GM18505 (cell line): ENCODE data around the gene CMYA5.
"Not testable (repeated sequence)": the region's sequence is repeated elsewhere in the genome, so short reads cannot be mapped to it uniquely, and the experiment has no call there.

Source experiments
- ATAC-seq: cut with Tn5 transposase; IDR thresholded peaks from one replicate; pipeline ENCODE4 v1.9.1; 2021; ENCODE audit not compliant: unreplicated experiment
- POLR2A ChIP-seq: IDR thresholded peaks from 4 replicates; pipeline ENCODE4 v1.6.1; 2011; ENCODE audit warnings: borderline replicate concordance; ENCODE audit not compliant: insufficient read depth, insufficient read length; ENCODE audit errors: extremely low read depth

Gene CMYA5

GRCh38 chr5:79689541-79690466 is at the start of gene CMYA5:
Gene CMYA5 (plus strand): TSS chr5:79689836. CDS start chr5:79689908, 72 bp downstream.
- no peak for TF ChIP-seq POLR2A
- no peak for ATAC-seq

- TF ChIP-seq POLR2A, result no peak
- no peak for ATAC-seq
Observed at GRCh38 chr5:79640571-79641055, 49.0 kb upstream of the CMYA5 start.

- ATAC-seq, result no peak
- no peak for TF ChIP-seq POLR2A
Observed at GRCh38 chr5:79641414-79641813, 48.2 kb upstream of the CMYA5 start.

- ATAC-seq, result no peak
- no peak for TF ChIP-seq POLR2A
Observed at GRCh38 chr5:79642210-79642609, 47.4 kb upstream of the CMYA5 start.

GRCh38 chr5:79653843-79654242 is 35.8 kb upstream of the CMYA5 start:
- TF ChIP-seq POLR2A, result no peak
- no peak for ATAC-seq

- no peak for ATAC-seq
- TF ChIP-seq POLR2A, result no peak
Observed at GRCh38 chr5:79663212-79663611, 26.4 kb upstream of the CMYA5 start.

- no peak for ATAC-seq
Observed at GRCh38 chr5:79666758-79667157, 22.9 kb upstream of the CMYA5 start.

GRCh38 chr5:79672392-79672791 is 17.2 kb upstream of the CMYA5 start:
- no peak for ATAC-seq
- no peak for TF ChIP-seq POLR2A

More at GRCh38 chr5:79666758-79667157, 22.9 kb upstream of the CMYA5 start:
- TF ChIP-seq POLR2A, result no peak

GRCh38 chr5:79676354-79676753 is 13.3 kb upstream of the CMYA5 start:
- ATAC-seq, result not testable (repeated sequence)

GRCh38 chr5:79682102-79682501 is 7.5 kb upstream of the CMYA5 start:
- ATAC-seq, result not testable (repeated sequence)

- no peak for TF ChIP-seq POLR2A
- ATAC-seq, result no peak
Observed at GRCh38 chr5:79684782-79685181, 4.9 kb upstream of the CMYA5 start.

GRCh38 chr5:79685627-79686026 is 4.0 kb upstream of the CMYA5 start:
- ATAC-seq, result no peak
- TF ChIP-seq POLR2A, result no peak

- no peak for TF ChIP-seq POLR2A
- no peak for ATAC-seq
Observed at GRCh38 chr5:79686799-79687198, 2.8 kb upstream of the CMYA5 start.

- TF ChIP-seq POLR2A, result no peak
- no peak for ATAC-seq
Observed at GRCh38 chr5:79687889-79688288, 1.7 kb upstream of the CMYA5 start.

- no peak for TF ChIP-seq POLR2A
Observed at GRCh38 chr5:79691007-79691406, 1.4 kb downstream of the CMYA5 start.

GRCh38 chr5:79692596-79692995 is 3.0 kb downstream of the CMYA5 start:
- ATAC-seq, result no peak
- no peak for TF ChIP-seq POLR2A

More at GRCh38 chr5:79691007-79691406, 1.4 kb downstream of the CMYA5 start:
- ATAC-seq, result no peak
